Mammary epithelial cell (primary cell): Measurements from ENCODE around the gene SEC63.
A peak's percentile ranks its signal among the peaks of the same experiment; 100 is the strongest.

ENCODE experiments used
- EZH2 ChIP-seq: IDR thresholded peaks from 2 replicates; pipeline ENCODE4 v1.6.1; 2012; ENCODE audit warnings: low read length, inconsistent platforms, borderline replicate concordance
- TF ChIP-seq, protein P1 (sequence below), 2 donors: IDR thresholded peaks in 1 of 2; conservative IDR thresholded peaks in 1 of 2; 2 replicates each; pipeline ENCODE4 v1.5.1; 2011 to 2012; ENCODE audit warnings: inconsistent platforms in 2 of 2, low read length in 2 of 2, mild to moderate bottlenecking in 2 of 2, control low read depth in 1 of 2, low read depth in 1 of 2; ENCODE audit not compliant: insufficient read depth in 1 of 2; ENCODE audit errors: extremely low read depth in 1 of 2

DNA sequence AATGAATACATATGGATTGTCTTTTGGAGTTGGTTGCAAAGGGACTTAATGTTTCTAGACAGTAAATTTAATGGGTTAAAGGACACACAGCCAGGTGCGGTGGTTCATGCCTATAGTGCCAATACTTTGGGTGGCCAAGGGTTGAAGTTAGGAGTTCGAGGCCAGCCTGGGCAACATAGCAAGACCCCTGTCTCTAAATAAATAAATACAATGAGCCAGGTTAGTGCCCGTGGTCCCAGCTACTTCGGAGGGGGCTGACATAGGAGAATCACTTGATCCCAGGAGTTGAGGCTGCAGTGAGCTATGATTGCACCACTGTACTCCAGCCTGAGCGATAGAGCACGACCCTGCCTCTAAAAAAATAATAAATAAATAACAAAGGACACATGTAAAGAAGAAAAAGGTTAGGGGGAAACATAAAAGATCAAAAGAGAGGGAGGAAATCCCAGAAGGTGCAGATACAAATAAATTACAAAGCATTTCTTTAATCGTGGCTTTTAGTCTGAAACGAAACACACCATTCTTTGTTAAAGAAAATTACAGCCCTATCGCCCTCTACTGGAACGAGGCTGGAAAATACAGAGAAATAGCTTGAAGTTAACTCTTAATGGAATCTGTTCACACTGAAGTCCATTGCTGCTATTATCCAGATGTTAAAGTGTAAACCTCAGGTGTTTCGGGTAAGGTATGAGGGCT, 91.3 kb downstream of the SEC63 start:
- TF ChIP-seq, protein P1, sequence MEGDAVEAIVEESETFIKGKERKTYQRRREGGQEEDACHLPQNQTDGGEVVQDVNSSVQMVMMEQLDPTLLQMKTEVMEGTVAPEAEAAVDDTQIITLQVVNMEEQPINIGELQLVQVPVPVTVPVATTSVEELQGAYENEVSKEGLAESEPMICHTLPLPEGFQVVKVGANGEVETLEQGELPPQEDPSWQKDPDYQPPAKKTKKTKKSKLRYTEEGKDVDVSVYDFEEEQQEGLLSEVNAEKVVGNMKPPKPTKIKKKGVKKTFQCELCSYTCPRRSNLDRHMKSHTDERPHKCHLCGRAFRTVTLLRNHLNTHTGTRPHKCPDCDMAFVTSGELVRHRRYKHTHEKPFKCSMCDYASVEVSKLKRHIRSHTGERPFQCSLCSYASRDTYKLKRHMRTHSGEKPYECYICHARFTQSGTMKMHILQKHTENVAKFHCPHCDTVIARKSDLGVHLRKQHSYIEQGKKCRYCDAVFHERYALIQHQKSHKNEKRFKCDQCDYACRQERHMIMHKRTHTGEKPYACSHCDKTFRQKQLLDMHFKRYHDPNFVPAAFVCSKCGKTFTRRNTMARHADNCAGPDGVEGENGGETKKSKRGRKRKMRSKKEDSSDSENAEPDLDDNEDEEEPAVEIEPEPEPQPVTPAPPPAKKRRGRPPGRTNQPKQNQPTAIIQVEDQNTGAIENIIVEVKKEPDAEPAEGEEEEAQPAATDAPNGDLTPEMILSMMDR (conservative IDR thresholded peaks at IDR 0.05 in 1 of 2, IDR thresholded peaks at IDR 0.05 in 1 of 2; ENCODE audit: extremely low read depth in 1 of 2, insufficient read depth in 1 of 2, low read depth in 1 of 2, low read length in 2 of 2) = peak; percentile 59 to 62
- TF ChIP-seq EZH2 = no peak
